K562 (cell line): ENCODE data around the gene CREB5. TPM values are rescaled to one million over a fixed set of nuclear protein-coding genes. Genes with fewer than 3 reads are reported as not detected.

Experiments used
- ATAC-seq: fragments of 200-7000 bp; cut with Tn5 transposase; 3 replicates; pipeline ENCODE4 v1.9.1; 2020; ENCODE audit warnings: moderate library complexity
- BruUV-seq: library from RNA; stranded (reverse); fragments of 400-500 nt; replicated peaks from 2 replicates; lab custom pipeline; 2021; lab: Mats Ljungman, UMichigan
- CTCF ChIA-PET: fragments of 300-600 bp; formaldehyde crosslinking; extraction: SDS; loops from one replicate; lab custom pipeline; 2021; ENCODE audit warnings: low intra/inter-chr PET ratio; lab: Yijun Ruan, JAX
- POLR2A ChIA-PET: fragments of 300-600, 350-650 bp; sonication (Branson Sonifier 250); formaldehyde crosslinking; extraction: SDS; loops from one replicate; lab custom pipeline; 2021; ENCODE audit warnings: antibody characterized with exemption, inconsistent platforms; lab: Yijun Ruan, JAX
- DNase-seq, 4 experiments: peaks; one replicate each; pipeline versions ENCODE4 v3.0.0 to v3.0.0-alpha.2; 2011 to 2018; ENCODE audit warnings: low spot score in 3 of 4, mixed read lengths in 3 of 4; ENCODE audit errors: extremely low read depth in 1 of 4
- FAIRE-seq: peaks from 2 replicates; lab custom pipeline; 2011; peaks lifted over from hg19 to GRCh38; lab: Jason Lieb, UNC
- H2AFZ ChIP-seq: 2 replicates; pipeline ENCODE4 v1.6.0; 2011; ENCODE audit warnings: low read depth, low read length, control low read depth, inconsistent platforms
- H3K27ac ChIP-seq: fragments of 200-600 bp; 3 replicates; pipeline ENCODE4 v1.8.0; 2011; ENCODE audit warnings: low read depth, mild to moderate bottlenecking, control low read depth, inconsistent platforms, low read length, moderate library complexity, mixed read lengths; ENCODE audit errors: extremely low read depth
- H3K27me3 ChIP-seq, 2 experiments: fragments of 300-600 bp in 1 of 2; 2 replicates in 1 of 2; 3 replicates in 1 of 2; pipeline versions ENCODE4 v1.6.0 to v1.8.0; 2011; ENCODE audit warnings: inconsistent platforms in 2 of 2, low read length in 2 of 2, mild to moderate bottlenecking in 1 of 2, mixed read lengths in 1 of 2, moderate library complexity in 1 of 2; ENCODE audit not compliant: control insufficient read depth in 2 of 2, insufficient read depth in 2 of 2
- H3K36me3 ChIP-seq: fragments of 300-600 bp; 3 replicates; pipeline ENCODE4 v1.8.0; 2011; ENCODE audit warnings: mild to moderate bottlenecking, low read length, inconsistent platforms; ENCODE audit not compliant: control insufficient read depth, insufficient read depth
- H3K4me1 ChIP-seq, 2 experiments: fragments of 200-600 bp in 1 of 2; replicated peaks in 1 of 2; 2 replicates in 1 of 2; 3 replicates in 1 of 2; pipeline versions ENCODE4 v1.5.1 to v1.8.0; 2011; ENCODE audit warnings: inconsistent platforms in 2 of 2, low read length in 2 of 2, mild to moderate bottlenecking in 1 of 2, mixed read lengths in 1 of 2, moderate library complexity in 1 of 2; ENCODE audit not compliant: control insufficient read depth in 2 of 2, insufficient read depth in 2 of 2
- H3K4me2 ChIP-seq: 2 replicates; pipeline ENCODE4 v1.6.1; 2011; ENCODE audit warnings: low read length, control low read depth, inconsistent platforms, mixed read lengths; ENCODE audit not compliant: insufficient read depth
- H3K4me3 ChIP-seq: fragments of 200-600 bp; sonication (generic), shearing (Covaris generic); 2 replicates; pipeline ENCODE4 v1.5.1; 2016; ENCODE audit warnings: control low read depth, inconsistent platforms
- H3K79me2 ChIP-seq: fragments of 200-600 bp; 3 replicates; pipeline ENCODE4 v1.8.0; 2011; ENCODE audit warnings: low read length, inconsistent platforms; ENCODE audit not compliant: control insufficient read depth, insufficient read depth
- H3K9ac ChIP-seq, 2 experiments: 2 replicates each; pipeline versions ENCODE4 v1.6.0 to v1.6.1; 2011; ENCODE audit warnings: low read depth in 2 of 2, low read length in 2 of 2, control low read depth in 1 of 2, inconsistent platforms in 1 of 2, mild to moderate bottlenecking in 1 of 2, mixed read lengths in 1 of 2; ENCODE audit not compliant: insufficient read depth in 1 of 2
- H3K9me1 ChIP-seq: one replicate; pipeline ENCODE4 v1.6.0; 2011; ENCODE audit warnings: inconsistent platforms, mild to moderate bottlenecking, low read length, moderate library complexity; ENCODE audit not compliant: control insufficient read depth, insufficient read depth
- H3K9me3 ChIP-seq: replicated peaks from 2 replicates; pipeline ENCODE4 v1.5.1; 2011; ENCODE audit warnings: low read depth, low read length, inconsistent platforms; ENCODE audit not compliant: control insufficient read depth, insufficient read depth
- H4K20me1 ChIP-seq: replicated peaks from 2 replicates; pipeline ENCODE4 v1.6.1; 2011; ENCODE audit warnings: low read length, inconsistent platforms, mixed read lengths; ENCODE audit not compliant: control insufficient read depth, insufficient read depth
- FOXK2 ChIP-seq, 2 experiments: fragments of 450-650 bp; IDR thresholded peaks in 1 of 2; conservative IDR thresholded peaks in 1 of 2; 2 replicates each; pipeline ENCODE4 v1.6.1; 2016; ENCODE audit warnings: low read depth in 2 of 2, mild to moderate bottlenecking in 1 of 2
- NCOA2 ChIP-seq, 2 experiments: fragments of 450-650 bp; IDR thresholded peaks; 2 replicates each; pipeline ENCODE4 v1.6.1; 2018; ENCODE audit warnings: mild to moderate bottlenecking in 2 of 2, moderate library complexity in 1 of 2; ENCODE audit not compliant: partially characterized antibody in 2 of 2
- PHB ChIP-seq: fragments of 250-450 bp; sonication (Bioruptor Pico); IDR thresholded peaks from 2 replicates; pipeline ENCODE4 v1.5.0; 2021
- POLR3A ChIP-seq: IDR thresholded peaks from 2 replicates; pipeline ENCODE4 v1.6.1; 2011; ENCODE audit warnings: borderline replicate concordance, mild to moderate bottlenecking, moderate library complexity; ENCODE audit not compliant: insufficient read length, insufficient read depth; ENCODE audit errors: extremely low read depth
- STAT5B ChIP-seq: fragments of 250-450 bp; sonication (Bioruptor Pico); IDR thresholded peaks from 2 replicates; pipeline ENCODE4 v1.8.0; 2021; ENCODE audit warnings: mild to moderate bottlenecking, inconsistent platforms
- ZNF253 ChIP-seq: fragments of 250-450 bp; sonication (Bioruptor Pico); conservative IDR thresholded peaks from 2 replicates; pipeline ENCODE4 v1.6.1; 2021; ENCODE audit warnings: mild to moderate bottlenecking
- ZNF696 ChIP-seq: fragments of 250-450 bp; sonication (Bioruptor Pico); conservative IDR thresholded peaks from 2 replicates; pipeline ENCODE4 v1.4.0; 2020; ENCODE audit warnings: mild to moderate bottlenecking, moderate library complexity
- WGBS: fragments of 100-300 bp; shearing (Covaris generic); methylation state at CpG from one replicate; pipeline ENCODE4 v1.1.6; 2016; ENCODE audit warnings: low coverage, mixed read lengths; ENCODE audit not compliant: insufficient coverage; ENCODE audit errors: missing lambda C conversion rate; 5-methylcytosine and 5-hydroxymethylcytosine counted together
- in situ Hi-C: fragments of 300-500 bp; cut with MboI; formaldehyde crosslinking; loops from 4 replicates; pipeline ENCODE4 v1.15.0; 2018; ENCODE audit warnings: inconsistent platforms, mixed read lengths
- intact Hi-C: fragments of 100-400 bp; cut with micrococcal nuclease; formaldehyde crosslinking; loops from 2 replicates; pipeline ENCODE4 v1.14.2; 2022
- polyA plus RNA-seq, 8 experiments: library from polyadenylated mRNA; depleted of rRNA in 4 of 8; stranded (reverse) in 5 of 8; unstranded in 3 of 8; fragments of >200 nt; fragmentation: Nextera tagmentation in 2 of 8; fragmentation: Illumina TruSeq in 1 of 8; extraction: Ambion mirVana in 2 of 8; extraction: Trizol in 1 of 8; gene quantifications; 2 replicates each; pipeline versions ENCODE4 v1.2.1 to v1.2.3, GENCODE V29; 2011 to 2014; ENCODE audit warnings: inconsistent platforms in 1 of 8, missing spikeins in 1 of 8
- total RNA-seq, 7 experiments: library from RNA; depleted of rRNA in 6 of 7; stranded (reverse); fragments of >200 nt in 6 of 7; fragmentation: Illumina TruSeq in 2 of 7; extraction: Trizol in 2 of 7; gene quantifications; 2 replicates each; pipeline versions ENCODE4 v1.2.1 to v1.2.3, GENCODE V29; 2011 to 2021; ENCODE audit warnings: low replicate concordance in 1 of 7

CREB5 gene
- total and polyA plus RNA-seq, 9 of the 15 experiments (the other 6 are each of a cell fraction or from before 2014, with no cell fraction given) = 0.33 to 6.4 (median 1.8) TPM

GRCh38 chr7:28405662-28406061, 6.7 kb upstream of the CREB5 start:
- no peak overlapping the region for H3K4me2 ChIP-seq
- no peak for FAIRE-seq
- no peaks in the 10 kb centered on the region for H3K9me3 ChIP-seq
- no TSS peak for BruUV-seq
- no peak for TF ChIP-seq POLR3A
- TF ChIP-seq ZNF253 (CRISPR knock-in tag) = no peak
- TF ChIP-seq ZNF696 (CRISPR knock-in tag) = no peak
- no peak for TF ChIP-seq STAT5B
- no peak for TF ChIP-seq PHB (CRISPR knock-in tag)
- TF ChIP-seq FOXK2 (conservative IDR thresholded peaks at IDR 0.05 in 1 of 2, IDR thresholded peaks at IDR 0.05 in 1 of 2; ENCODE audit: low read depth in 2 of 2) = no peak
- TF ChIP-seq NCOA2 (IDR thresholded peaks at IDR 0.05; ENCODE audit: partially characterized antibody in 2 of 2) = no peak
- ATAC-seq = no peak
- no peaks in the 10 kb centered on the region for H3K36me3 ChIP-seq
- ChIA-PET POLR2A (no interaction called here), CTCF (no interaction called here)
- no peak overlapping the region for H3K9ac ChIP-seq
- no peak overlapping the region for H3K27ac ChIP-seq
- intact Hi-C loops (no loop called here), in situ Hi-C loops (no loop called here)
- H3K9me1 ChIP-seq = no peaks in the 10 kb centered on the region
- no peak for DNase-seq
- no peak overlapping the region for H3K4me3 ChIP-seq
- no peaks in the 10 kb centered on the region for H3K79me2 ChIP-seq
- WGBS = 0% methylated on average over 5 of the region's 5 CpGs
- no peaks in the 10 kb centered on the region for H4K20me1 ChIP-seq
- H2AFZ ChIP-seq = no peak overlapping the region
- peaks cover 0 to 6% of the 10 kb centered on the region in 2 experiments; a peak in 2 of 5 replicates for H3K4me1 ChIP-seq
- H3K27me3 ChIP-seq = peaks cover 0 to 4% of the 10 kb centered on the region in 2 experiments; a peak in 1 of 5 replicates
